Breast epithelium (tissue), 3 donors: ENCODE data around the gene RBP2.

Experiments used
- CTCF ChIP-seq, 3 donors: fragments of 450-650 bp; IDR thresholded peaks; one replicate each; pipeline ENCODE4 v1.5.1; 2016 to 2017; ENCODE audit warnings: antibody characterized with exemption in 3 of 3, mild to moderate bottlenecking in 3 of 3, moderate library complexity in 3 of 3
- POLR2A ChIP-seq: fragments of 450-650 bp; IDR thresholded peaks from one replicate; pipeline ENCODE4 v1.6.1; 2016; ENCODE audit warnings: antibody characterized with exemption, mild to moderate bottlenecking, moderate library complexity

DNA sequence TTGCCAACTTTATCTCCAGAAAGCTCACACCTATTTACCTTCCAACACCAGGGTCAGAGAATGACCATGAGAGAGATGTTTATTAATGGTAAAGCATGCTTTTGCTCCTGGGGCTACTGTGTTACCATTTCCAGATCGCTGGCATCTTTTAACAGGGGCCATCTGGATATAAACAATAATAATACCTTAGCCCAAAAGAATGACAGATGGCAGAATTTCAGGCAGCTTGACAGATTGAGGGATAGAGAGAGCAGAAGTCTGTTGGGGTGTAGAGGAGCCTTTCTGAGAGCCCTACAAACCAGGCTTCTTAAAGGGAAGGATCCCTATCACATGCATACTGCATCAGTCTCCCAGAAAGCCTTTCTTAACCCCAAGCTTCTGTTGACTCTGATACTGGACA lies 45.5 kb upstream of the RBP2 start:
- TF ChIP-seq CTCF (IDR thresholded peaks at IDR 0.05) (no peak), POLR2A (no peak)
